GM18517 (cell line): ENCODE measurements around the gene OGT.
"Not testable (repeated sequence)": the region's sequence is repeated elsewhere in the genome, so short reads cannot be mapped to it uniquely, and the experiment has no call there.

ENCODE experiments used
- ATAC-seq: cut with Tn5 transposase; IDR thresholded peaks from one replicate; pipeline ENCODE4 v1.9.1; 2021; ENCODE audit warnings: mild to moderate bottlenecking, moderate library complexity; ENCODE audit not compliant: unreplicated experiment

Gene OGT

GRCh38 chrX:71537743-71538142, 4.8 kb downstream of the OGT start:
- ATAC-seq: no peak

GRCh38 chrX:71540801-71541200, 7.9 kb downstream of the OGT start:
- ATAC-seq: peak; percentile 3

GRCh38 chrX:71541210-71542022, 8.5 kb downstream of the OGT start:
- peak; percentile 86 for ATAC-seq

GRCh38 chrX:71542411-71542810, 9.5 kb downstream of the OGT start:
- ATAC-seq: no peak

- no peak for ATAC-seq
Observed at GRCh38 chrX:71542825-71543224, 9.9 kb downstream of the OGT start.

- no peak for ATAC-seq
Observed at GRCh38 chrX:71543316-71543715, 10.4 kb downstream of the OGT start.

GRCh38 chrX:71545364-71545763, 12.5 kb downstream of the OGT start:
- no peak for ATAC-seq

- ATAC-seq: no peak
Observed at GRCh38 chrX:71546879-71547278, 14.0 kb downstream of the OGT start.

GRCh38 chrX:71547339-71547738, 14.4 kb downstream of the OGT start:
- no peak for ATAC-seq

- ATAC-seq: no peak
Observed at GRCh38 chrX:71549986-71550385, 17.1 kb downstream of the OGT start.

GRCh38 chrX:71550578-71550977, 17.7 kb downstream of the OGT start:
- ATAC-seq: no peak

GRCh38 chrX:71556036-71556435, 23.1 kb downstream of the OGT start:
- ATAC-seq: no peak

GRCh38 chrX:71558920-71559319, 26.0 kb downstream of the OGT start:
- no peak for ATAC-seq

GRCh38 chrX:71559773-71560172, 26.9 kb downstream of the OGT start:
- ATAC-seq: not testable (repeated sequence)

GRCh38 chrX:71563921-71564320, 31.0 kb downstream of the OGT start:
- ATAC-seq: no peak

- no peak for ATAC-seq
Observed at GRCh38 chrX:71565474-71566041, 32.7 kb downstream of the OGT start.

GRCh38 chrX:71571390-71571789, 38.5 kb downstream of the OGT start:
- ATAC-seq: not testable (repeated sequence)

- no peak for ATAC-seq
Observed at GRCh38 chrX:71573590-71573989, 40.7 kb downstream of the OGT start.

- no peak for ATAC-seq
Observed at GRCh38 chrX:71577682-71578081, 44.8 kb downstream of the OGT start.

- no peak for ATAC-seq
Observed at GRCh38 chrX:71578253-71579135, 45.6 kb downstream of the OGT start, which contains the start of gene GCNA. Gene GCNA, plus strand, starts transcription at chrX:71578437. Its CDS starts 2,385 bp downstream, at chrX:71580822.
